CD14-positive monocyte (primary cell): Measurements from ENCODE around the gene TMEM178B. TPM values are rescaled to one million over a fixed set of nuclear protein-coding genes. Genes with fewer than 3 reads are reported as not detected.

ENCODE experiments used
- DNase-seq, 3 donors: peaks; one replicate each; pipeline ENCODE4 v3.0.0-alpha.2; 2011 to 2022
- H2AFZ ChIP-seq: 2 replicates; pipeline ENCODE4 v1.6.0; 2012; ENCODE audit warnings: mild to moderate bottlenecking, low read depth, low read length, inconsistent platforms; ENCODE audit not compliant: insufficient read depth, poor library complexity, severe bottlenecking
- H3K27ac ChIP-seq, 2 donors: 1 replicate in 1 of 2; 2 replicates in 1 of 2; pipeline ENCODE4 v1.5.1; 2012 to 2013; ENCODE audit warnings: low read length in 2 of 2, control low read depth in 1 of 2, inconsistent platforms in 1 of 2, low read depth in 1 of 2, mild to moderate bottlenecking in 1 of 2
- H3K27me3 ChIP-seq, 2 donors: one replicate each; pipeline versions ENCODE4 v1.6.0 to v1.6.1; 2011 to 2013; ENCODE audit warnings: low read length in 2 of 2; ENCODE audit not compliant: control insufficient read depth in 2 of 2, insufficient read depth in 2 of 2
- H3K36me3 ChIP-seq, 2 donors: replicated peaks in 1 of 2; 1 replicate in 1 of 2; 2 replicates in 1 of 2; pipeline versions ENCODE4 v1.5.1 to v1.6.1; 2012 to 2013; ENCODE audit warnings: low read length in 2 of 2, control low read depth in 1 of 2, inconsistent platforms in 1 of 2, mild to moderate bottlenecking in 1 of 2; ENCODE audit not compliant: insufficient read depth in 2 of 2, control insufficient read depth in 1 of 2
- H3K4me1 ChIP-seq, 2 donors: 1 replicate in 1 of 2; 2 replicates in 1 of 2; pipeline versions ENCODE4 v1.5.1 to v1.6.1; 2012 to 2013; ENCODE audit warnings: low read length in 2 of 2, control low read depth in 1 of 2, inconsistent platforms in 1 of 2, mild to moderate bottlenecking in 1 of 2, moderate library complexity in 1 of 2; ENCODE audit not compliant: insufficient read depth in 2 of 2, control insufficient read depth in 1 of 2
- H3K4me2 ChIP-seq: replicated peaks from 2 replicates; pipeline ENCODE3; 2012; ENCODE audit warnings: low read length, moderate library complexity, mild to moderate bottlenecking; ENCODE audit not compliant: poor library complexity, severe bottlenecking; ENCODE audit errors: extremely low read depth
- H3K4me3 ChIP-seq, 3 experiments: fragments of 200-600 bp in 1 of 3; sonication (generic) in 1 of 3; replicated peaks in 1 of 3; 1 replicate in 2 of 3; 2 replicates in 1 of 3; pipeline ENCODE4 v1.5.1; 2011 to 2013; ENCODE audit warnings: low read length in 3 of 3, mild to moderate bottlenecking in 3 of 3, control low read depth in 2 of 3, low read depth in 2 of 3, inconsistent platforms in 1 of 3, moderate library complexity in 1 of 3
- H3K79me2 ChIP-seq: 2 replicates; pipeline ENCODE4 v1.6.0; 2012; ENCODE audit warnings: mild to moderate bottlenecking, control low read depth, inconsistent platforms, low read length, moderate library complexity; ENCODE audit not compliant: insufficient read depth
- H3K9ac ChIP-seq: 2 replicates; pipeline ENCODE4 v1.6.0; 2017; ENCODE audit warnings: low read length, mild to moderate bottlenecking; ENCODE audit not compliant: insufficient read depth, poor library complexity, severe bottlenecking
- H3K9me3 ChIP-seq, 2 donors: replicated peaks in 1 of 2; 1 replicate in 1 of 2; 2 replicates in 1 of 2; pipeline versions ENCODE4 v1.5.1 to v1.6.1; 2012 to 2013; ENCODE audit warnings: low read length in 2 of 2, control low read depth in 1 of 2; ENCODE audit not compliant: control insufficient read depth in 1 of 2, insufficient read depth in 1 of 2
- H4K20me1 ChIP-seq: 2 replicates; pipeline ENCODE4 v1.6.0; 2012; ENCODE audit warnings: mild to moderate bottlenecking, low read length, control low read depth, moderate library complexity; ENCODE audit not compliant: insufficient read depth
- H3K27ac Mint-ChIP-seq, 7 donors: one replicate each; pipeline ENCODE4 v1.8.0; 2020; ENCODE audit warnings: mild to moderate bottlenecking in 7 of 7, mixed read lengths in 7 of 7, moderate library complexity in 6 of 7, inconsistent platforms in 2 of 7
- H3K27me3 Mint-ChIP-seq, 3 donors: one replicate each; pipeline ENCODE4 v1.8.0; 2021 to 2022; ENCODE audit warnings: low read depth in 3 of 3, mild to moderate bottlenecking in 3 of 3, mixed read lengths in 3 of 3, moderate library complexity in 3 of 3, inconsistent platforms in 1 of 3
- H3K36me3 Mint-ChIP-seq, 2 donors: one replicate each; pipeline ENCODE4 v1.8.0; 2020; ENCODE audit warnings: mixed read lengths in 2 of 2, inconsistent platforms in 1 of 2, mild to moderate bottlenecking in 1 of 2
- H3K4me1 Mint-ChIP-seq: one replicate; pipeline ENCODE4 v1.8.0; 2020; ENCODE audit warnings: mild to moderate bottlenecking, mixed read lengths
- H3K4me3 Mint-ChIP-seq, 2 donors: one replicate each; pipeline ENCODE4 v1.8.0; 2020; ENCODE audit warnings: mild to moderate bottlenecking in 2 of 2, mixed read lengths in 2 of 2, moderate library complexity in 1 of 2
- H3K9me3 Mint-ChIP-seq, 7 donors: one replicate each; pipeline ENCODE4 v1.8.0; 2020 to 2022; ENCODE audit warnings: mixed read lengths in 7 of 7, mild to moderate bottlenecking in 6 of 7, moderate library complexity in 6 of 7, inconsistent platforms in 2 of 7
- WGBS: methylation state at CpG from one replicate; pipeline ENCODE4 v1.1.5; 2013; ENCODE audit warnings: missing lambda C conversion rate; ENCODE audit not compliant: insufficient coverage; 5-methylcytosine and 5-hydroxymethylcytosine counted together
- intact Hi-C, 2 donors: fragments of 100-400 bp; cut with micrococcal nuclease; formaldehyde crosslinking; loops; one replicate each; pipeline versions ENCODE4 v1.15.0 to v1.15.1; 2023
- polyA plus RNA-seq, 3 donors: library from polyadenylated mRNA; depleted of rRNA in 1 of 3; unstranded in 2 of 3; stranded (reverse) in 1 of 3; fragments of 300-500 nt in 2 of 3; fragments of >200 nt in 1 of 3; fragmentation: Illumina TruSeq in 2 of 3; gene quantifications; 1 replicate in 2 of 3; 2 replicates in 1 of 3; pipeline ENCODE4 v1.2.3, GENCODE V29; 2012 to 2021
- TF ChIP-seq, protein P1 (sequence below): fragments of 200-600 bp; IDR thresholded peaks from one replicate; pipeline ENCODE4 v1.8.0; 2022; ENCODE audit warnings: antibody characterized with exemption, mild to moderate bottlenecking

The TMEM178B gene
- polyA plus RNA-seq, 3 donors: not detected

DNA sequence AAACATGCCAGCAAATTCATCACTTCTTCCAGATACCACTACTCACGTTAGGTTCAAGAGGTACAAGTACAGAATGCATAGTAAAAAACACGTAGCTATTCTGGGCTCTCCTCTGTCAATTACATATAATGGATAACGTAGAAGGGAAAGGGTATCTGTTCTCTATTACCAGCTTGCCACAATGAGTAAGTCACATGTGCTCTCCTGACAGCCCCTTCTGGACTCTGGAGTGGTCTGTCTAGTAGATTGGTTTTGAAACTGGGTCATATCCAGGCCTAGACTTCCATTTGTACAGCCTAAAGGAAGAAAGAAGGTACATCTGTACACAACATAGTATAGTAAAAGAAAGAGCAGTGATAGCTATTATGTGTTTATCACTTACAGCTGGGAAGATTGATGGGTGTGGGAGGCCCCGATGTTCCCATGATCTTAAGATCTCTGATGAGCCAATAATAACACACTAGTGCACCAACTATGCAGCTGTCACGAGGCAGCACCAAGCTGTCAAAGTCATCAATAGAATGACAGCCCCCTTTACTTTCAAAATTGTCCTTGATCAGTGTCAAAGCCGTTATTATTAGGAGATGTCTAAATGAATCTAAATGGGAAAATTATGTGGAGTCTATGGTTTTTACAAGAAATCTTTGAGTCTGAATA is 315.4 kb downstream of the TMEM178B start:
- TF ChIP-seq, protein P1, sequence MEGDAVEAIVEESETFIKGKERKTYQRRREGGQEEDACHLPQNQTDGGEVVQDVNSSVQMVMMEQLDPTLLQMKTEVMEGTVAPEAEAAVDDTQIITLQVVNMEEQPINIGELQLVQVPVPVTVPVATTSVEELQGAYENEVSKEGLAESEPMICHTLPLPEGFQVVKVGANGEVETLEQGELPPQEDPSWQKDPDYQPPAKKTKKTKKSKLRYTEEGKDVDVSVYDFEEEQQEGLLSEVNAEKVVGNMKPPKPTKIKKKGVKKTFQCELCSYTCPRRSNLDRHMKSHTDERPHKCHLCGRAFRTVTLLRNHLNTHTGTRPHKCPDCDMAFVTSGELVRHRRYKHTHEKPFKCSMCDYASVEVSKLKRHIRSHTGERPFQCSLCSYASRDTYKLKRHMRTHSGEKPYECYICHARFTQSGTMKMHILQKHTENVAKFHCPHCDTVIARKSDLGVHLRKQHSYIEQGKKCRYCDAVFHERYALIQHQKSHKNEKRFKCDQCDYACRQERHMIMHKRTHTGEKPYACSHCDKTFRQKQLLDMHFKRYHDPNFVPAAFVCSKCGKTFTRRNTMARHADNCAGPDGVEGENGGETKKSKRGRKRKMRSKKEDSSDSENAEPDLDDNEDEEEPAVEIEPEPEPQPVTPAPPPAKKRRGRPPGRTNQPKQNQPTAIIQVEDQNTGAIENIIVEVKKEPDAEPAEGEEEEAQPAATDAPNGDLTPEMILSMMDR: no peak
- Mint-ChIP-seq H3K9me3 (peaks cover 0 to 4% (median 2%) of the 10 kb centered on the region in 7 donors), H3K27ac (no peak overlapping the region), H3K27me3 (peaks cover 0 to 4% (median 4%) of the 10 kb centered on the region in 3 donors), H3K4me1 (no peaks in the 10 kb centered on the region), H3K36me3 (no peaks in the 10 kb centered on the region), H3K4me3 (no peak overlapping the region)
- no peaks in the 10 kb centered on the region for H3K79me2 ChIP-seq
- no peak for DNase-seq
- no peak overlapping the region for H2AFZ ChIP-seq
- no peak overlapping the region for H3K4me3 ChIP-seq
- no peaks in the 10 kb centered on the region for H3K27me3 ChIP-seq
- no peaks in the 10 kb centered on the region for H3K4me1 ChIP-seq
- no peaks in the 10 kb centered on the region for H3K9me3 ChIP-seq
- H4K20me1 ChIP-seq: no peaks in the 10 kb centered on the region
- no peak overlapping the region for H3K4me2 ChIP-seq
- no peak overlapping the region for H3K9ac ChIP-seq
- no peaks in the 10 kb centered on the region for H3K36me3 ChIP-seq
- no CpG with 5 or more reads among the region's 6 CpGs for WGBS
- intact Hi-C loops: no loop called here
- H3K27ac ChIP-seq: no peak overlapping the region

DNA sequence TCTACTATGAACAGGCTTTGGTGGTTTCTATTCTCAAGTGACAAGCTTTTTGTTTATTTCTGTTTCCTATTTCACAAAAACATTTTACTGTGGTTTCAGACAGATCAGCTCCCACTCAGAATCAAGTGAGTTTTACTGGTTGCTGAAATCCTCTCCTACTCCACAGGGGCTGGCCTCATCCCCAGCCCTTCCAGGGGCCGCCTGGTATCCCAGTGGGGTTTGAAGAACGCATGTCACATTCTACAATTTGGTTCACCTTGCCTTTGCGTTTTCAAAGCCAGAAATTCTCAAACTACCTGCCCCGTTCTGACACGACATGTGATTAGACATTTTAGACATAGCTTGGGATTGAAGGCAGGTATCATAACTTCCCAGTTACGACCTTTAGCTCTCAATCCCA is 316.5 kb downstream of the TMEM178B start:
- Histone ChIP-seq H3K9me3 (no peaks in the 10 kb centered on the region), H3K4me2 (no peak overlapping the region), H3K79me2 (no peaks in the 10 kb centered on the region), H2AFZ (no peak overlapping the region), H3K9ac (no peak overlapping the region), H3K4me1 (no peaks in the 10 kb centered on the region), H3K27me3 (no peaks in the 10 kb centered on the region), H3K36me3 (no peaks in the 10 kb centered on the region), H4K20me1 (no peaks in the 10 kb centered on the region), H3K27ac (no peak overlapping the region), H3K4me3 (no peak overlapping the region)
- WGBS: 91% methylated on average over 4 of the region's 6 CpGs
- DNase-seq: no peak
- intact Hi-C loops: no loop called here
- TF ChIP-seq, protein P1: no peak
- Mint-ChIP-seq H3K27me3 (peaks cover 0 to 4% (median 2%) of the 10 kb centered on the region in 3 donors), H3K4me1 (no peaks in the 10 kb centered on the region), H3K9me3 (peaks cover 0 to 4% (median 2%) of the 10 kb centered on the region in 7 donors), H3K27ac (no peak overlapping the region), H3K36me3 (no peaks in the 10 kb centered on the region), H3K4me3 (no peak overlapping the region)
